Parathyroid adenoma (tissue), 2 donors: ENCODE measurements around the gene MALSU1.
A peak's percentile ranks its signal among the peaks of the same experiment; 100 is the strongest.

Experiments
- H2AFZ ChIP-seq: fragments of 300-600 bp; sonication (generic); one replicate; pipeline ENCODE4 v1.7.0; 2017; ENCODE audit warnings: antibody characterized with exemption, mild to moderate bottlenecking
- H3K27ac ChIP-seq: fragments of 300-600 bp; sonication (generic); one replicate; pipeline ENCODE4 v1.7.0; 2017
- H3K27me3 ChIP-seq: fragments of 300-600 bp; sonication (generic); one replicate; pipeline ENCODE4 v1.7.0; 2017; ENCODE audit warnings: low read length; ENCODE audit not compliant: control insufficient read depth, insufficient read depth
- H3K36me3 ChIP-seq: fragments of 300-600 bp; sonication (generic); one replicate; pipeline ENCODE4 v1.7.0; 2017; ENCODE audit warnings: low read length; ENCODE audit not compliant: control insufficient read depth, insufficient read depth
- H3K4me1 ChIP-seq: fragments of 300-600 bp; sonication (generic); one replicate; pipeline ENCODE4 v1.7.0; 2017; ENCODE audit warnings: control low read depth
- H3K4me2 ChIP-seq: fragments of 300-600 bp; sonication (generic); one replicate; pipeline ENCODE4 v1.7.0; 2017; ENCODE audit warnings: low read length
- H3K4me3 ChIP-seq: fragments of 300-600 bp; sonication (generic); one replicate; pipeline ENCODE4 v1.7.0; 2017; ENCODE audit warnings: low read depth, low read length
- H3K79me2 ChIP-seq: fragments of 300-600 bp; sonication (generic); one replicate; pipeline ENCODE4 v1.7.0; 2017; ENCODE audit warnings: control low read depth
- H3K9ac ChIP-seq: fragments of 300-600 bp; sonication (generic); one replicate; pipeline ENCODE4 v1.7.0; 2017; ENCODE audit warnings: mild to moderate bottlenecking
- H3K9me3 ChIP-seq: fragments of 300-600 bp; sonication (generic); one replicate; pipeline ENCODE4 v1.7.0; 2017; ENCODE audit warnings: low read length; ENCODE audit not compliant: control insufficient read depth
- CTCF ChIP-seq: fragments of 300-600 bp; sonication (generic); IDR thresholded peaks from one replicate; pipeline ENCODE4 v1.7.0; 2017; ENCODE audit warnings: antibody characterized with exemption, mild to moderate bottlenecking
- donor health status: primary hyperparathyroidism.

The MALSU1 gene

GRCh38 chr7:23298885-23299769, at the start of gene MALSU1:
Gene MALSU1 (plus strand): TSS chr7:23299339. CDS start chr7:23299353, 14 bp downstream.
- Histone ChIP-seq H3K79me2 (peaks cover 16% of the 10 kb centered on the region), H3K9me3 (no peaks in the 10 kb centered on the region), H3K27me3 (no peaks in the 10 kb centered on the region), H3K4me3 (peak within 1 kb of the TSS; percentile 68), H3K9ac (peak within 1 kb of the TSS; percentile 51), H3K27ac (peak within 1 kb of the TSS; percentile 82), H3K36me3 (no peaks in the 10 kb centered on the region), H2AFZ (peak within 1 kb of the TSS; percentile 100), H3K4me1 (peaks cover 4% of the 10 kb centered on the region), H3K4me2 (peak within 1 kb of the TSS; percentile 73)
- TF ChIP-seq CTCF: no peak

DNA sequence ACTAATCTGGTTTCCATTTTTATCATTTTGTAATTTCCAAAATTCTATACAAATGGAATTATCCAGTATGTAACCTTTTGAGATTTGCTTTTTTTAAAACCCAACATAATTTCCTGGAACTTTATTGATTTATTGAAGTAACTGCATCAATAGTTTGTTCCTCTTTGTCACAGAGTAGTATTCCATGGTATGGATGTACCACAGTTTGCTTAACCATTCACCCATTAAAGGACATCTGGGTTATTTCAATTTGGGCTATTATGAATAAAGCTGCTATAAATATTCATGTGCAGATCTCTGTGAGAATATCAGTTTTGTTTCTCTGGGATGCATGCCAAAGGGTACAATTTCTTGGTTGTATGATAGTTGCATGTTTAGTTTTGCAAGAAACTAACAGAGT, 49.7 kb upstream of the MALSU1 start:
- no peak overlapping the region for H3K9ac ChIP-seq
- no peaks in the 10 kb centered on the region for H3K36me3 ChIP-seq
- TF ChIP-seq CTCF: no peak
- H2AFZ ChIP-seq: no peak overlapping the region
- H3K27me3 ChIP-seq: peaks cover 3% of the 10 kb centered on the region
- H3K79me2 ChIP-seq: no peaks in the 10 kb centered on the region
- no peak overlapping the region for H3K4me2 ChIP-seq
- no peaks in the 10 kb centered on the region for H3K9me3 ChIP-seq
- no peak overlapping the region for H3K27ac ChIP-seq
- no peaks in the 10 kb centered on the region for H3K4me1 ChIP-seq
- no peak overlapping the region for H3K4me3 ChIP-seq

GRCh38 chr7:23254051-23254681, 45.0 kb upstream of the MALSU1 start:
- Histone ChIP-seq H3K27me3 (no peaks in the 10 kb centered on the region), H3K4me3 (no peak overlapping the region), H3K27ac (no peak overlapping the region), H3K4me1 (no peaks in the 10 kb centered on the region), H3K9ac (no peak overlapping the region), H3K36me3 (no peaks in the 10 kb centered on the region), H3K4me2 (no peak overlapping the region), H3K79me2 (no peaks in the 10 kb centered on the region), H2AFZ (no peak overlapping the region), H3K9me3 (no peaks in the 10 kb centered on the region)
- no peak for TF ChIP-seq CTCF

DNA sequence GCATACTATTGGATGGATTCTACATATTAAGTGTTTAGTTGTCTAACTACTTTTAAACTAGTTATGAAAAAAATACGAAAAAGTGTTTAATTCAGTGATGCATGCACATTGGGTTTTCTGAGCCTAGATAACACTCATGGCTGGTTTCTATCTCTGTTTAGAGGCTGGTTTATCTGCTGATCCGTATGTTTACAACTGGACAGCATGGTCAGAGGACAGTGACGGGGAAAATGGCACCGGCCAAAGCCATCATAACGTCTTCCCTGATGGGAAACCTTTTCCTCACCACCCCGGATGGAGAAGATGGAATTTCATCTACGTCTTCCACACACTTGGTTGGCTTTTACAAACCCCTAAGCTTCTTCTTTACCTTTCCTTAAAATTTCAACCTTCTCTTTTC, 42.4 kb upstream of the MALSU1 start:
- no peak overlapping the region for H3K27ac ChIP-seq
- no peaks in the 10 kb centered on the region for H3K9me3 ChIP-seq
- no peak overlapping the region for H3K4me3 ChIP-seq
- H2AFZ ChIP-seq: no peak overlapping the region
- H3K4me1 ChIP-seq: no peaks in the 10 kb centered on the region
- no peak overlapping the region for H3K9ac ChIP-seq
- no peaks in the 10 kb centered on the region for H3K27me3 ChIP-seq
- H3K4me2 ChIP-seq: no peak overlapping the region
- H3K79me2 ChIP-seq: no peaks in the 10 kb centered on the region
- no peaks in the 10 kb centered on the region for H3K36me3 ChIP-seq
- no peak for TF ChIP-seq CTCF
